ENCODE data around the gene LSS. TPM values are rescaled to one million over a fixed set of nuclear protein-coding genes. Genes with fewer than 3 reads are reported as not detected.

The LSS gene
- total RNA-seq, 1 experiment from 2014 or later = 130 TPM

DNA sequence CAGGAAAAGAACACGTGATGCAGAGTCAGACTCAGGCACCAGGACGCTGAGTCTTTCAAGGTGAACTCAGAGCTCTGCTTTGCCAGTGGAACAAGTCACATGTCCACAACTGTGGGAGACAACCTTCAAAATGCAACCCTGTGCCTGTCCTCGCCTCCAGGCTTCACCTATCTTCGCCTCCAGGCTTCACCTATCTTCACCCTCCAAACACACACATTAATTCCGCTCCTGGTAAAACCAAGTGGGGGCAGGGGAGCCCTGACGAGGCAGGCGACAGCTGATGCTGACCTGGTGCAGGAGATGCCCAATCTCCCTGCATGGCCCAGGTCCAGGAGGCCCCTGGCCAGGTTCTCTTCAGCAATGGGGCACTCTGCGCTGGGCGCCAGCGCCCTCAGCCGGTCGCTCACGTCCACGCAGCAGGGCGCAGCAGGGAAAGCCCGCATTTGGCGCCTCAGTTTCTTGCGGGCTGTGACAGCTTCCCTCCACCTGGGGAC lies 28.0 kb upstream of the LSS start:
- CTCF ChIA-PET = no interaction called here
- Histone ChIP-seq H3K36me3 (ENCODE audit: insufficient read depth, low read length, poor library complexity, severe bottlenecking) (peaks cover 86% of the 10 kb centered on the region), H3K4me1 (ENCODE audit: insufficient read depth, low read length, poor library complexity, severe bottlenecking) (no peaks in the 10 kb centered on the region), H3K27ac (ENCODE audit: low read depth, low read length, poor library complexity, severe bottlenecking) (no peak overlapping the region), H3K9me3 (ENCODE audit: low read depth, low read length, poor library complexity, severe bottlenecking) (no peaks in the 10 kb centered on the region), H3K27me3 (replicated peaks; ENCODE audit: insufficient read depth, low read depth, low read length, poor library complexity) (no peaks in the 10 kb centered on the region), H3K4me3 (ENCODE audit: low read depth, low read length, poor library complexity, severe bottlenecking) (no peak overlapping the region)
- no TSS peak for BruUV-seq (replicated peaks)
- POLR2A ChIA-PET (ENCODE audit: low non-redundant PET) = no interaction called here
- intact Hi-C loops (cut with micrococcal nuclease; ENCODE audit: unreplicated experiment) = no loop called here
- TF ChIP-seq EZH2 (IDR thresholded peaks at IDR 0.05; ENCODE audit: borderline replicate concordance, low read depth, low read length, poor library complexity, severe bottlenecking) = no peak
- TF ChIP-seq, protein P1, sequence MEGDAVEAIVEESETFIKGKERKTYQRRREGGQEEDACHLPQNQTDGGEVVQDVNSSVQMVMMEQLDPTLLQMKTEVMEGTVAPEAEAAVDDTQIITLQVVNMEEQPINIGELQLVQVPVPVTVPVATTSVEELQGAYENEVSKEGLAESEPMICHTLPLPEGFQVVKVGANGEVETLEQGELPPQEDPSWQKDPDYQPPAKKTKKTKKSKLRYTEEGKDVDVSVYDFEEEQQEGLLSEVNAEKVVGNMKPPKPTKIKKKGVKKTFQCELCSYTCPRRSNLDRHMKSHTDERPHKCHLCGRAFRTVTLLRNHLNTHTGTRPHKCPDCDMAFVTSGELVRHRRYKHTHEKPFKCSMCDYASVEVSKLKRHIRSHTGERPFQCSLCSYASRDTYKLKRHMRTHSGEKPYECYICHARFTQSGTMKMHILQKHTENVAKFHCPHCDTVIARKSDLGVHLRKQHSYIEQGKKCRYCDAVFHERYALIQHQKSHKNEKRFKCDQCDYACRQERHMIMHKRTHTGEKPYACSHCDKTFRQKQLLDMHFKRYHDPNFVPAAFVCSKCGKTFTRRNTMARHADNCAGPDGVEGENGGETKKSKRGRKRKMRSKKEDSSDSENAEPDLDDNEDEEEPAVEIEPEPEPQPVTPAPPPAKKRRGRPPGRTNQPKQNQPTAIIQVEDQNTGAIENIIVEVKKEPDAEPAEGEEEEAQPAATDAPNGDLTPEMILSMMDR (conservative IDR thresholded peaks at IDR 0.05; ENCODE audit: low read depth, low read length) = no peak
- no peak for DNase-seq (ENCODE audit: low spot score)

DNA sequence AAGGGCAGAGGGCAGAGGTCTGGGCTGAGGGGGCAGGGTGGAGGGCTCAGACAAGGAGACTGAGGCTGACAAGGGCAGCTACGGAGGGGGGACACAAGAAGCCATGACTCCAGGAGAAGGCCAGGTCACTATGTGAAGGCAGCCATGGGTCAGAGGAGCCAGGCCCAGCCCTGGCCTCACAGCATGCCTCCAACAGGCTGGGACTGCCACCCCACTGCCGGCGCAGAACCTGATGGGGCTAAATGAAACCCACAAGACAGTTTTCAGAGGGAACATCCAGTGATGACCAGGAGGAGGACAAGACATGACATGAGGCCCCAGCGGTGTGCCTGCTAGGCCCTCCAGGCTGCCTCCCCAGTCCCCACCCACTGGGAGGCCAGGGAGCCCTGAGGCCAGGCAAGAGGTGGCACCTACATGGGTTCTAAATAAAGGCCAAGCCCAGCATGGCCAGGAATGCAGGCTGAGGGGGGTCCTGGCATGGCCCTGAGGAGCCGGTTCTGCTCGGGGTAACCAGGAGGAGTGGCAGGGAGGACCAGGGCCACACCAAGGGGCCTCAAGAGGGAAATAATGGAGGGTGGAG lies 27.3 kb upstream of the LSS start:
- CTCF ChIA-PET = interaction anchor here (0.6 kb wide), 1 partner anchor 18 kb away, joined by 10 read pairs; no protein-coding TSS in a partner anchor
- intact Hi-C loops (cut with micrococcal nuclease; ENCODE audit: unreplicated experiment) = no loop called here
- H3K27me3 ChIP-seq (replicated peaks; ENCODE audit: insufficient read depth, low read depth, low read length, poor library complexity) = no peaks in the 10 kb centered on the region

DNA sequence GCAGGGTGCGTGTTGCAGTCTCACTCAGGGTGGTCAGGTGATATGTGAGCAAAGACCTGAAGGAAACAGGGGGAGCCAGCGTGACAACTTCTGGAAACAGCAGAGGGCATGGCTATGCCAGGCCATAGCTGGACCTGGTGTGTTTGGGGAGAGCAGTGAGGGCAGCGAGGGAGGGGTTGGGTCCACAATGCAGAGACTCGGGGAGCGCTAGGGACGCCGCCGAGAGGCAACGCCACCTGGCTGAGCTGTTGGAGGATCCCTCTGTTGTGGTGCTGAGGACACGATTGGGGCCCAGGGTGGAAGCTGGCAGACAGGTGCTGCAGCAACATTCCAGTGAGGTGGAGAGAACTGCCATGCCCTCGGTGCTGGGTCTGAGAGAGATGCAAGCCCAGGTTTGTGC lies 26.6 kb upstream of the LSS start:
- CTCF ChIA-PET = interaction anchor here (0.6 kb wide), 1 partner anchor 18 kb away, joined by 10 read pairs; no protein-coding TSS in a partner anchor
- H3K9me3 ChIP-seq (ENCODE audit: low read depth, low read length, poor library complexity, severe bottlenecking) = no peaks in the 10 kb centered on the region
- no peak overlapping the region for H3K4me3 ChIP-seq (ENCODE audit: low read depth, low read length, poor library complexity, severe bottlenecking)
- peaks cover 88% of the 10 kb centered on the region for H3K36me3 ChIP-seq (ENCODE audit: insufficient read depth, low read length, poor library complexity, severe bottlenecking)
- DNase-seq (ENCODE audit: low spot score) = no peak
- no peaks in the 10 kb centered on the region for H3K27me3 ChIP-seq (replicated peaks; ENCODE audit: insufficient read depth, low read depth, low read length, poor library complexity)
- intact Hi-C loops (cut with micrococcal nuclease; ENCODE audit: unreplicated experiment) = no loop called here
- H3K27ac ChIP-seq (ENCODE audit: low read depth, low read length, poor library complexity, severe bottlenecking) = no peak overlapping the region
- BruUV-seq (replicated peaks) = no TSS peak
- POLR2A ChIA-PET (ENCODE audit: low non-redundant PET) = interaction anchor here (0.7 kb wide), 1 partner anchor 332 kb away, joined by 3 read pairs; no protein-coding TSS in a partner anchor
- H3K4me1 ChIP-seq (ENCODE audit: insufficient read depth, low read length, poor library complexity, severe bottlenecking) = no peaks in the 10 kb centered on the region
- TF ChIP-seq, protein P1 (conservative IDR thresholded peaks at IDR 0.05; ENCODE audit: low read depth, low read length) = no peak
- TF ChIP-seq EZH2 (IDR thresholded peaks at IDR 0.05; ENCODE audit: borderline replicate concordance, low read depth, low read length, poor library complexity, severe bottlenecking) = no peak

More for the DNA sequence above, 27.3 kb upstream of the LSS start:
- POLR2A ChIA-PET (ENCODE audit: low non-redundant PET) = interaction anchor here (0.7 kb wide), 1 partner anchor 333 kb away, joined by 3 read pairs; no protein-coding TSS in a partner anchor
- no peak overlapping the region for H3K27ac ChIP-seq (ENCODE audit: low read depth, low read length, poor library complexity, severe bottlenecking)
- peaks cover 88% of the 10 kb centered on the region for H3K36me3 ChIP-seq (ENCODE audit: insufficient read depth, low read length, poor library complexity, severe bottlenecking)
- H3K4me1 ChIP-seq (ENCODE audit: insufficient read depth, low read length, poor library complexity, severe bottlenecking) = no peaks in the 10 kb centered on the region
- TF ChIP-seq EZH2 (IDR thresholded peaks at IDR 0.05; ENCODE audit: borderline replicate concordance, low read depth, low read length, poor library complexity, severe bottlenecking) = no peak
- TF ChIP-seq, protein P1 (conservative IDR thresholded peaks at IDR 0.05; ENCODE audit: low read depth, low read length) = no peak
- no peaks in the 10 kb centered on the region for H3K9me3 ChIP-seq (ENCODE audit: low read depth, low read length, poor library complexity, severe bottlenecking)
- H3K4me3 ChIP-seq (ENCODE audit: low read depth, low read length, poor library complexity, severe bottlenecking) = no peak overlapping the region
- no peak for DNase-seq (ENCODE audit: low spot score)
- BruUV-seq (replicated peaks) = no TSS peak
